ENCODE data around the gene RMI1.
"Not testable (repeated sequence)": the region's sequence is repeated elsewhere in the genome, so short reads cannot be mapped to it uniquely, and the experiment has no call there.

RMI1 gene

GRCh38 chr9:83980395-83981125 lies at the start of gene RMI1:
TSS of gene RMI1 (plus strand) at chr9:83980805. CDS start at chr9:84000987, 20,182 bp downstream.
- DNase-seq = peak; percentile 94

GRCh38 chr9:83930881-83931280 lies 49.7 kb upstream of the RMI1 start:
- no peak for DNase-seq

- no peak for DNase-seq
These were observed 48.6 kb upstream of the RMI1 start for GRCh38 chr9:83932011-83932410.

- DNase-seq = no peak
These were observed 47.8 kb upstream of the RMI1 start for GRCh38 chr9:83932851-83933250.

GRCh38 chr9:83933790-83934189 lies 46.8 kb upstream of the RMI1 start:
- no peak for DNase-seq

- DNase-seq = no peak
These were observed 45.9 kb upstream of the RMI1 start for GRCh38 chr9:83934569-83935275.

GRCh38 chr9:83935276-83935935 lies 45.2 kb upstream of the RMI1 start:
- no peak for DNase-seq

GRCh38 chr9:83936523-83936922 lies 44.1 kb upstream of the RMI1 start:
- DNase-seq = no peak

GRCh38 chr9:83937861-83938455 lies 42.6 kb upstream of the RMI1 start:
- no peak for DNase-seq

GRCh38 chr9:83940590-83941303 lies 39.9 kb upstream of the RMI1 start:
- DNase-seq = no peak

GRCh38 chr9:83948096-83948495 lies 32.5 kb upstream of the RMI1 start:
- not testable (repeated sequence) for DNase-seq

- peak; percentile 46 for DNase-seq
These were observed 24.5 kb upstream of the RMI1 start for GRCh38 chr9:83956086-83956435.

- DNase-seq = peak; percentile 62
These were observed 24.0 kb upstream of the RMI1 start for GRCh38 chr9:83956436-83957247.

GRCh38 chr9:83957248-83957513 lies 23.4 kb upstream of the RMI1 start:
- DNase-seq = no peak

GRCh38 chr9:83959061-83959460 lies 21.5 kb upstream of the RMI1 start:
- no peak for DNase-seq

- DNase-seq = no peak
These were observed 19.6 kb upstream of the RMI1 start for GRCh38 chr9:83960991-83961390.

GRCh38 chr9:83962165-83962564 lies 18.4 kb upstream of the RMI1 start:
- no peak for DNase-seq

- no peak for DNase-seq
These were observed 15.6 kb upstream of the RMI1 start for GRCh38 chr9:83964973-83965349.

GRCh38 chr9:83965350-83966208 lies 15.0 kb upstream of the RMI1 start:
- no peak for DNase-seq

- DNase-seq = no peak
These were observed 14.4 kb upstream of the RMI1 start for GRCh38 chr9:83966209-83966582.

GRCh38 chr9:83967073-83967472 lies 13.5 kb upstream of the RMI1 start:
- no peak for DNase-seq

GRCh38 chr9:83969602-83970001 lies 11.0 kb upstream of the RMI1 start:
- DNase-seq = no peak
